Sigmoid colon (tissue), 7 donors: Measurements from ENCODE around the gene ARSG. TPM values are rescaled to one million over a fixed set of nuclear protein-coding genes. Genes with fewer than 3 reads are reported as not detected.

Experiments
- DNase-seq: peaks from one replicate; pipeline ENCODE4 v3.0.0-alpha.2; 2019
- H3K27ac ChIP-seq, 4 donors: fragments of 200-600 bp; sonication (generic); one replicate each; pipeline ENCODE4 v1.5.1; 2016 to 2019; ENCODE audit warnings: mild to moderate bottlenecking in 1 of 4
- H3K27me3 ChIP-seq, 3 donors: fragments of 200-600 bp; sonication (generic); one replicate each; pipeline ENCODE4 v1.5.1; 2019; ENCODE audit warnings: mild to moderate bottlenecking in 1 of 3
- H3K36me3 ChIP-seq, 4 donors: fragments of 200-600 bp; sonication (generic); one replicate each; pipeline ENCODE4 v1.5.1; 2016 to 2019
- H3K4me1 ChIP-seq, 4 donors: fragments of 200-600 bp; sonication (generic); one replicate each; pipeline ENCODE4 v1.5.1; 2017 to 2019
- H3K4me3 ChIP-seq, 4 donors: fragments of 200-600 bp; sonication (generic); one replicate each; pipeline ENCODE4 v1.5.1; 2017 to 2019; ENCODE audit warnings: mild to moderate bottlenecking in 2 of 4, moderate library complexity in 1 of 4
- H3K9me3 ChIP-seq, 4 donors: fragments of 200-600 bp in 3 of 4; sonication (generic) in 3 of 4; one replicate each; pipeline versions ENCODE4 v1.5.1 to v1.6.1; 2013 to 2019
- EP300 ChIP-seq, 4 donors: sonication (generic); formaldehyde crosslinking; IDR thresholded peaks; one replicate each; pipeline ENCODE4 v1.6.1; 2017; ENCODE audit warnings: antibody characterized with exemption in 4 of 4
- POLR2A ChIP-seq, 2 donors: fragments of 450-650 bp; IDR thresholded peaks; one replicate each; pipeline ENCODE4 v1.6.1; 2016; ENCODE audit warnings: antibody characterized with exemption in 2 of 2, mild to moderate bottlenecking in 2 of 2, moderate library complexity in 2 of 2
- POLR2AphosphoS5 ChIP-seq, 4 donors: sonication (generic); formaldehyde crosslinking; IDR thresholded peaks; one replicate each; pipeline ENCODE4 v1.6.1; 2017; ENCODE audit warnings: antibody characterized with exemption in 4 of 4
- WGBS, 2 donors: extraction: QIAGEN DNeasy Blood & Tissue Kit; methylation state at CpG; one replicate each; pipeline ENCODE4 v1.1.7; 2013; 5-methylcytosine and 5-hydroxymethylcytosine counted together
- intact Hi-C: fragments of 100-400 bp; cut with DNase I; formaldehyde crosslinking; loops from one replicate; pipeline ENCODE4 v1.15.1; 2023
- polyA plus RNA-seq, 3 donors: library from polyadenylated mRNA; stranded (reverse); fragments of 200-250 nt; gene quantifications; one replicate each; pipeline ENCODE4 v1.2.3, GENCODE V29; 2013
- total RNA-seq, 4 donors: library from RNA; depleted of rRNA; stranded (reverse); fragments of >200 nt; gene quantifications; one replicate each; pipeline ENCODE4 v1.1.0, GENCODE V29; 2016
- TF ChIP-seq, protein P1 (sequence below), 4 experiments: fragments of 450-650 bp in 3 of 4; fragments of 200-600 bp in 1 of 4; IDR thresholded peaks; one replicate each; pipeline ENCODE4 v1.5.1; 2016 to 2019; ENCODE audit warnings: antibody characterized with exemption in 4 of 4, mild to moderate bottlenecking in 3 of 4, moderate library complexity in 2 of 4
- donor health status: healthy with polysubstance abuse.
- donor health status: Bipolar disorder and iron deficiency.
- donor health status: healthy.

ARSG gene
- total and polyA plus RNA-seq, 7 donors = under 0.01 to 3.0 (median 1.8) TPM

DNA sequence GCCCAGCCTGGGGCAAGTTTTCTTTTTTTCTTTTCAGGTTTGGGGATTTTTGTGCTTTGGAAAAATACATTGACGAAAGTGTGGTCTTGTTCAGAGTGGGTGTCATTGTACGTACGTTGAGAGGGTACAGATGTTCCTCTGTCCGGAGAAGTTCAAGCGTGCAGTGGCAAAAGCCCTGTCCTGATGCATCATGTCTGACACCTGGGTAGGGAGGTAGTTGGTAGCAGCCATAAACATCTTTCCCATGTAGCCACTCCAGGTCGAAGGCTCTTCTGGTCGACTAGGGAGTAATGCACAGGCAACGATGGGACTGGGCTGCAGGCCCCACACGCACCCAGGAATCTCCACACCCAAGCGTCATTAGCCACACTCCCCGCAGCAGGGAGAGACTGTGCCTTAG is 138.6 kb downstream of the ARSG start:
- peaks cover 35 to 99% (median 60%) of the 10 kb centered on the region in 4 donors for H3K36me3 ChIP-seq
- TF ChIP-seq POLR2AphosphoS5 (IDR thresholded peaks at IDR 0.05) (no peak), EP300 (IDR thresholded peaks at IDR 0.05) (no peak), POLR2A (IDR thresholded peaks at IDR 0.05) (no peak)
- TF ChIP-seq, protein P1, sequence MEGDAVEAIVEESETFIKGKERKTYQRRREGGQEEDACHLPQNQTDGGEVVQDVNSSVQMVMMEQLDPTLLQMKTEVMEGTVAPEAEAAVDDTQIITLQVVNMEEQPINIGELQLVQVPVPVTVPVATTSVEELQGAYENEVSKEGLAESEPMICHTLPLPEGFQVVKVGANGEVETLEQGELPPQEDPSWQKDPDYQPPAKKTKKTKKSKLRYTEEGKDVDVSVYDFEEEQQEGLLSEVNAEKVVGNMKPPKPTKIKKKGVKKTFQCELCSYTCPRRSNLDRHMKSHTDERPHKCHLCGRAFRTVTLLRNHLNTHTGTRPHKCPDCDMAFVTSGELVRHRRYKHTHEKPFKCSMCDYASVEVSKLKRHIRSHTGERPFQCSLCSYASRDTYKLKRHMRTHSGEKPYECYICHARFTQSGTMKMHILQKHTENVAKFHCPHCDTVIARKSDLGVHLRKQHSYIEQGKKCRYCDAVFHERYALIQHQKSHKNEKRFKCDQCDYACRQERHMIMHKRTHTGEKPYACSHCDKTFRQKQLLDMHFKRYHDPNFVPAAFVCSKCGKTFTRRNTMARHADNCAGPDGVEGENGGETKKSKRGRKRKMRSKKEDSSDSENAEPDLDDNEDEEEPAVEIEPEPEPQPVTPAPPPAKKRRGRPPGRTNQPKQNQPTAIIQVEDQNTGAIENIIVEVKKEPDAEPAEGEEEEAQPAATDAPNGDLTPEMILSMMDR (IDR thresholded peaks at IDR 0.05) = no peak
- no peaks in the 10 kb centered on the region for H3K4me1 ChIP-seq
- H3K9me3 ChIP-seq = no peaks in the 10 kb centered on the region
- intact Hi-C loops = no loop called here
- H3K27ac ChIP-seq = no peak overlapping the region
- no peak overlapping the region for H3K4me3 ChIP-seq
- WGBS, 2 donors = 91 to 95% methylated on average over 11 of the region's 11 CpGs
- no peak for DNase-seq
- H3K27me3 ChIP-seq = no peaks in the 10 kb centered on the region

DNA sequence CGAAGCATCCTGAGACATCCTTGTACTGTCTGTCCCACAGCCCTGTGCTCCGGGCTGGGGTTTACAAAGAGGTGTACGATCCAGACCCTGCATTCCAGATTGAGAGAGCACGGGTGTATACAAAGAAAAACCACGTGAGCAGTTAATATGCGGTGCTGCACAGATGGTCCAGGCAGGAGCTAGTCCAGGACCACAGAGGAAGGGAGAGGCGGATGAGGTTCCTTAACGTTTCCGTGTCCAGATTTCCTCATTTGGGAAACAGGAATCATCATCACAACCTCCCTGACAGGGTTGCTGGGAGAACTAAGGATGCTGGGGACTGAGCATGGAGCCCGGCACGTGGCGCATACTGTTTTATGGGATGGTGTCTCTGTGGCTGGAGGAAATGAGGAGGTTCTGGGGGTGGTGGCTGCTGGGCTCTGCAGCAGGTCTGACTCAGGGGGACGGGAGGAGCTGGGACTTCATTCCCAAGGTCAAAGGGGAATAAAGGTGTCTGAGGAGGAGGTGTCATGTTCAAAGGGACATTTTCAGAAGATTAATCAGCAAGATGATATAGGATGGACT is 139.8 kb downstream of the ARSG start:
- WGBS, 2 donors = 87 to 89% methylated on average over 13 of the region's 13 CpGs
- intact Hi-C loops = no loop called here
- H3K36me3 ChIP-seq = peaks cover 27 to 100% (median 66%) of the 10 kb centered on the region in 4 donors

DNA sequence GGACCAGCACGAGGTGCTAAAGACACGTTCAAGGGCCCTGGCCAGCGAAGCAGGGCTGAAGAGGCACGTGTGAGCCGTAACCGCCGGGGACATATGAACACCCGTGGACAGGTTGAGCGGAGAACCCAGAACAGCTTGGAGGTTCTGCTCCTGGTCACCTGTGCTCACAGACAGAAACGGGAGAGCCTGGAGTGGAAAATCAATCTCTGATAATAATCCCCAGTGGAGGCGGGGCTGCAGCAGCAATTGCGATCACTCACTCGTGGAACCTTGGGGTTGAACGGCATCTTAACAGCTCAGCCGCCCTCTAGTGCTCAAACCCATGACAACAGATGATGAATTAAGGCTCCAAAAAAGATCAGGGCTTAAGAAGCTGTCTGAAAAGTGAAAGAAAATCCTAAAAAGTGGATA is 140.4 kb downstream of the ARSG start:
- intact Hi-C loops = no loop called here
- 70 to 75% methylated on average over 15 of the region's 15 CpGs for WGBS, 2 donors

More for the DNA sequence above, 139.8 kb downstream of the ARSG start:
- Histone ChIP-seq H3K27me3 (no peaks in the 10 kb centered on the region), H3K27ac (no peak overlapping the region), H3K9me3 (no peaks in the 10 kb centered on the region), H3K4me3 (no peak overlapping the region), H3K4me1 (peaks cover 0 to 3% (median under 1%) of the 10 kb centered on the region in 4 donors)
- no peak for DNase-seq
- TF ChIP-seq POLR2A (IDR thresholded peaks at IDR 0.05) (no peak), POLR2AphosphoS5 (IDR thresholded peaks at IDR 0.05) (no peak), EP300 (IDR thresholded peaks at IDR 0.05) (no peak)
- TF ChIP-seq, protein P1 (IDR thresholded peaks at IDR 0.05) = no peak

DNA sequence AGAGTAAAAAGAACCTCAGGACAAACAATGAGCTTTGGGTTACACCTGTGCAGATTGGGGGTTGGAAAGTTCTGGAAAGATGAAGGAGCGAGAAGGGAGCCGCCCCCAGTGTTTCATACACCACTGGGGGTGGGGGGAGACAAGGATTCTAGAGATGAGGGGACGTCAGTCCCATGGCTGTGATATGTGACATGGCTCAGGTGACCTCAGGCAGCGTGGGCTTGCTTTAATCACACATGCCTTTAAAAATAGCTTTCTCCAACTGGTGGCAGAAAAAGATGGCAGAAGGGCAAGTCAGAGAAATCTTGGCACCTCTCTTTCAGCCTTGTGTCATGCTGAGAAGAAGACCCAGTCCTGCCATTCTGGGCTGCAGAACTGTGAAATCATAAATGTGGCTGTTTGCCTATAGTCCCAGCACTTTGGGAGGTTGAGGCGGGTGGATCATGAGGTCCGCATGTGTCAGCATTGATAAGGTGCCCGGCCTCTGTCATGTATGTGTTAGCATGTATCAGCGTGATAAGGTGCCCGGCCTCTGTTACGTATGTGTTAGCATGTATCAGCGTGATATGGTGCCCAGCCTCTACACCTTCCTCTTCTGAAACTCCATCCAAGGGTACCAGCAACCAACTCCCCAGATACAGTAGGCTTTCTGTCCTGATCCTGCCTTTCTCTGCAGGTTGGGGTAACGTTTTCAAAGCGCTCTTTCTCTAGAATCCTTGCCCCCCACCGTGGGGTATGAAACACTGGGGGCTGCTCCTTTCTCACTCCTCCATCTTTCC is 141.0 kb downstream of the ARSG start:
- H3K36me3 ChIP-seq = peaks cover 25 to 88% (median 66%) of the 10 kb centered on the region in 4 donors
- TF ChIP-seq, protein P1 (IDR thresholded peaks at IDR 0.05) = no peak
- TF ChIP-seq POLR2AphosphoS5 (IDR thresholded peaks at IDR 0.05) (no peak), POLR2A (IDR thresholded peaks at IDR 0.05) (no peak), EP300 (IDR thresholded peaks at IDR 0.05) (no peak)
- H3K9me3 ChIP-seq = no peaks in the 10 kb centered on the region
- DNase-seq = no peak
- H3K4me3 ChIP-seq = no peak overlapping the region
- no peaks in the 10 kb centered on the region for H3K27me3 ChIP-seq
- intact Hi-C loops = no loop called here
- peaks cover 0 to 9% (median 5%) of the 10 kb centered on the region in 4 donors for H3K4me1 ChIP-seq
- no peak overlapping the region for H3K27ac ChIP-seq
- 93 to 94% methylated on average over 14 of the region's 14 CpGs for WGBS, 2 donors

More for the DNA sequence above, 140.4 kb downstream of the ARSG start:
- no peak overlapping the region for H3K4me3 ChIP-seq
- H3K27me3 ChIP-seq = no peaks in the 10 kb centered on the region
- peaks cover 25 to 94% (median 66%) of the 10 kb centered on the region in 4 donors for H3K36me3 ChIP-seq
- peaks cover 0 to 8% (median 5%) of the 10 kb centered on the region in 4 donors for H3K4me1 ChIP-seq
- no peak for TF ChIP-seq POLR2A (IDR thresholded peaks at IDR 0.05)
- TF ChIP-seq, protein P1 (IDR thresholded peaks at IDR 0.05) = no peak
- no peak for TF ChIP-seq POLR2AphosphoS5 (IDR thresholded peaks at IDR 0.05)
- no peak for TF ChIP-seq EP300 (IDR thresholded peaks at IDR 0.05)
- H3K27ac ChIP-seq = no peak overlapping the region
- no peak for DNase-seq
- H3K9me3 ChIP-seq = no peaks in the 10 kb centered on the region
